ENCODE data around the gene PLB1.

The PLB1 gene

DNA sequence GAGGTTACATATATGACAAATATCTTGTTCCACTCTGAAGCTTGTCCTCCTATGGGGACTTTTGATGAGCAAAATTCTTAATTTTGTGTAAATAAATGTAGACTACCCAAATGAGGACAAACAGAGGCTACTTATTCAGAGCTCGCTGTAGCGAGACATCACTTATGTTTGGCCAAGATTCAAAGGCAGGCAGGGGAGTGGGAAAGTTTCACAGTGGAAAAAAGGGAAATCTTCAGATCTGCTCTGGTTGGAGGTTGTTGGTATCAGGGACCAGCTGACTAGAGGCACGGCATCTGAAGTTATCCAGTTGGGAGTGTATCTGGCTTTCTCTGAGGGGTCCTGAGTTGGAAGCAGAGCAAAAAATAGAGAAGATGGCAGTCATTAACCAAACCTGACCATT lies 1.3 kb downstream of the PLB1 start:
- no peak for DNase-seq (ENCODE audit: low read depth, low spot score)

DNA sequence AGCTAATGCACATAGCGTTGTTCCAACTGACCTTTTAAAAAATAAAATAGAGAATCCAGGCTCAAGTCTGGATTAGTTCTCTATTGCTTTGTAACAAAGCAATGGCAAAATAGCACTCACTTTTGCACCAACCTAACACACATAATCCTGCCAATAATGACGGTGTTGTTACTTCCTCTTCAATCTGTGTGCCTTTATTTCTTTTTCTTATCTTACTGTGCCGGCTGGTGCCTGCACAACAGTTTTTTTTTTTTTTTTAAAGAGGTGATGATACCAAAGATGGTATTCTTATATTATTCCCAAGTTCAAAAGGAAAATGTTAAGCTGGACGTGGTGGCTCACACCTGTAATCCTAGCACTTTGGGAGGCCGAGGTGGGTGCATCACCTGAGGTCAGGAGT lies 3.4 kb downstream of the PLB1 start:
- no peak for DNase-seq (ENCODE audit: low read depth, low spot score)

- no peak for DNase-seq (ENCODE audit: low read depth, low spot score)
These were observed 9.5 kb downstream of the PLB1 start for GRCh38 chr2:28505361-28505760.

DNA sequence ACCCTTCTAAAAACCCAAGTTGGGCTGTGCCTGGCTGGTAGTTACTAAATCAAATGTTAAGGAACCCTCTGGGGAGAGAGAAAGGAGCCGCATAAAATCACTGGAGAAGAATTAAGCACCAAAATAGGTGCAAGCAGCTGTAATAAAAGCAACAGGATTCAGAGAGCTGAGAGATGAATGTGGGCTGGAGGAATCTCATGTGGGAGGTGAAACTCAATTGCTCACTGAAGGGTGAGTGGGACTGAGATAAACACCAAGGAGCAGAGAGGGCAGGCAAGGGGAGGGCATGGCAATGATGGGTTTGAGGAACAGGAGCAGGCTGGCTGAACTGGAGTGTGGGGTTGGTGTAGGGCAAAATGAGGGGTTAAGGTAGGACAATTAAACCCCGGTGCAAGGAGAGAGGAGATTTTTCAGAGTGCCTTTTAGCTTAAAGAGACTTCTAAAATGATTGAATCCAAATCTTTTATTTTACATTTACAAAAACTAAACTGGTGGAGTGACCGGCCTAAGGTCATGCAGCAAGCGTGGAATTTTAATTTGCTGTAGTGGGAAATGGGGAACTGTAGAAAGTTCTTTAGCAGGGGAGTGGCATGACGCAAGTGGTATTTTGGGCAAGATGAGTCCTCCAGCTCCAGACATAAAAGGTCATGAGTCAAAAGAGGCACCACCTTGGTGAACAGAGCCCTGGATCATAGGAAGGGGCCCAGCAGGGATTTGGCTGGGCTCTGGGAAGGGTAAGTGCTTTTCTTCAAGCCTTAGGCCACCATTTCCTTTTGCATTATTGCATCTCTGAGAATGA lies 10.5 kb downstream of the PLB1 start:
- DNase-seq (ENCODE audit: low read depth, low spot score): no peak

DNA sequence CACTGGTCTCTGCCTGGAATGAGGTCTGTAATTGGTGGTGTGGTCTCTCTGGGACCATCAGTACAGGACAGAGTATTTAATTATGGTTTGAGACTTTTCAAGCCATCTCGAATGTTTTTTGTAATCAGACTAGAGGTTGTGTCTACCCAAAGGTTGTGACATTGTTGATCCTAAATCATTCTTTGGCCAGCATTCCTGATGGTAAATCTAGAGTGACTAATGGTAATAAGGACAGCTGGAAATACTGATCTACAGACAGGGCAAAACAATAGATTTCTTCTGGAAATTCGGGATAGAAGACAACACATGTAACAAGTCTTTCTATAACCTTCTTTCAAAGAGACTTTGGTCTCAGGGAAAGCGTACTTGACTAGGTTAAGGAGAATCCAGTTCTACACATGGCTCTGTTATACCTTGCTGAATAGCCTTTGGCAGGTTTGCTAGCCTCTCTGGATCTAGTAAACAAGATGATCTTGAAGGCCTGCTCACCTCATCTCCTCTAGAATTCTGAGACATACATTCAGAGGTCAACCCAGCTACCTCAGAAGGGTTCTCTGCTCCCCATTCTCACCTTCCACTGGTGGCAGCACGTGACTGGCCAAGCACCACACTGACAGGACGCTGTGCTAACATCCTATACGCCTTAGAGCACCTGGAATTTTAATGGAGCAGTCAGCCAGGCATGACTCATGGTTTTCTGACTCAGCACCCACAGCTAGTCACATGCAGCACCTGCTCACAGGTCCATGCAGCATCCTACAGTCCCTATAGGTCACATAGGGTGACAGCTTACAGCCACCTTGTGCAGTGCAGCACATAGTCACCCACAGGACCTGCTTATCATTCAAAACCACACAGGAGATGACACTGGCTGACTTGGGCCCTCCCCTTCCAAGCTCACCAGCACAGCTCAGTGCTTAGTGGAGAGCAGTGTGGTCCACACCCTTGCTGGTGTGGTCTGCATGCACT lies 12.2 kb downstream of the PLB1 start:
- DNase-seq (ENCODE audit: low read depth, low spot score): no peak

- DNase-seq (ENCODE audit: low read depth, low spot score): no peak
These were observed 13.5 kb downstream of the PLB1 start for GRCh38 chr2:28509361-28509760.

DNA sequence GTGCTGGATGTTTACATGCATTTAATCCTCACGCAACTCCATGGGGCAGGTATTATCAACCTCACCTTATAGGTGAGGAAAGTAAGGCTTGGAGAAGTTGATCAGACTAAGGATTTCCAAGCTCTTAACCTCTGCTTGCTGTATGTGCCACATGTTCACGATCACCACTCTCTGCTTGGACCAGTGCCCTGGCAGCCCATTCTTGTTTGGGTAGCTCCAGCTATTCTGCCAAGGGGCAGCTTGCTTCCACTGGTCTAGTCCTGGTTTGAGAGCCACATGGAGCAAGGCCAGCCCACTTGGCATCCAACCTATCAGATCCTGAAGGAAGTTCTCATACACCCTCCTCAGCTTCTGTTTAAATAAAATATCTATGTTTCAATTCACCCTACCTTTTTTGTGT lies 14.3 kb downstream of the PLB1 start:
- no peak for DNase-seq (ENCODE audit: low read depth, low spot score)

- no peak for DNase-seq (ENCODE audit: low read depth, low spot score)
These were observed 16.2 kb downstream of the PLB1 start for GRCh38 chr2:28511871-28512606.

DNA sequence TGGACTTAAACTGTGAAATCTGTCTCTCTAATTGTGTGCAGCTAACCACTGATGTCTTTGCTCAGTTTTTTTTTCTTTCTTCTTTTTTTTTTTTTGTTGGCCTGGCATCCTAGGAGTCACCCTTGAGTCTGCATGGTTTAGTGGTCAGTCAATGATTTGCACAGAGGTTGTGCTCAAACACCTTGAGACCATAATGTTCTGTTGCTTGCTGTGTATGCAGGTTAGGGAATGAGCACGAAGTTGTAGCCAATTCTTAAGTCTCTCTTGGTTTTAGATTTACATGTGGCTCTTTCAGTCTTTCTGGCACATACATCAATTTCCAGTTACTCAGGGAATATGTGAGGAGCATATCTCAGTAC lies 16.7 kb downstream of the PLB1 start:
- DNase-seq (ENCODE audit: low read depth, low spot score): no peak

GRCh38 chr2:28513097-28513496 lies 17.2 kb downstream of the PLB1 start:
- no peak for DNase-seq (ENCODE audit: low read depth, low spot score)

- no peak for DNase-seq (ENCODE audit: low read depth, low spot score)
These were observed 19.4 kb downstream of the PLB1 start for GRCh38 chr2:28515176-28515751.

GRCh38 chr2:28516430-28516829 lies 20.6 kb downstream of the PLB1 start:
- no peak for DNase-seq (ENCODE audit: low read depth, low spot score)

- DNase-seq (ENCODE audit: low read depth, low spot score): no peak
These were observed 21.1 kb downstream of the PLB1 start for GRCh38 chr2:28516950-28517349.

DNA sequence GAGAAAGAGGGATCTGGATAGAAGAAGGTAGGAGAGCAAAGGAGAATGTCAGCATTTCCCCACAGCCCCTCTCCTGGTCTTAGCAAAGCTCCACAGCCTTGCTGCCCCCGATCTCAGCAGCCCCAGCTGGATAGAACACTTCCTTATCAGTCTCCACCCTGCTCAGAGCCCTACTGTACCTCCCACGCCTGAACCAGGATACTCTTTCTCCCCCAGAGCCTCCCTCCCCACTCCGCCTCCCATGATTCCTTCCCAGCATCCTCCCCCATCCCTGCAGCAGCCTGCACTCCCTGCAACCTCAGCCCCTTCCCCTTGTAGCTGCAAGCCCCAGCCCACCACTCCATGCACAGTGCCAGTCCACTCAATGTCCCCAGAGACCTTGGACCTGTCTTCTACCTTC lies 25.8 kb downstream of the PLB1 start:
- DNase-seq (ENCODE audit: low read depth, low spot score): no peak

GRCh38 chr2:28522481-28522880 lies 26.6 kb downstream of the PLB1 start:
- no peak for DNase-seq (ENCODE audit: low read depth, low spot score)

- no peak for DNase-seq (ENCODE audit: low read depth, low spot score)
These were observed 28.0 kb downstream of the PLB1 start for GRCh38 chr2:28523902-28524301.

GRCh38 chr2:28525481-28525880 lies 29.6 kb downstream of the PLB1 start:
- DNase-seq (ENCODE audit: low read depth, low spot score): no peak

DNA sequence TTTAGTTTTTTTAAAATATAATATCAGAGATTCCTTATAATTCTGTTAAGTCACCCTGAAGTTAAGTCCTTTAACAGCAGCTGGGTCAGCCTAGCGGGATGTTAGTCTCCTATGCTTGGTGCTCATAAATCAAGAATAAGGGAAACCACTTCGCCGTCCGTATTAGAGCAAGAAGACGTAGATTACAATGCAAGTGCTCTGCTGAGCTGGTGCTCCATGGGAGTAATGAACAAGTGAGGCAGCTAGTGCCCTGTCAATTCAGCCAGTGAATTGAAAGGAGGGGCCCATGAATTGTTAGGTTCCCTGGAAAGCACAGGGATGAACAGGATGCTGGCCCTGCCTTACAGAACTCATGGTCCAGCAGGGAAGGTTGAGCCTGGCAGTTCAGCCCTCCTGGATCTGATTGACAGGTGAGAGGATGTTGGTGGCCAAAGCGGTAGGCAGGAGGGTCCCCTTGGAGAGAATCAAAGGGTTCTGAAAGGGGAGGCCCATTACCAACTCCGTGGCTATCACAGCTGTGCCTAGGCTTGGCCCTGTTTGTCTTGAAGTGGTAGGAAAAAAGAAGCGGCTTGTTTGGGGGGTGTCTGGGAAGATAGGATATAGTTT lies 30.8 kb downstream of the PLB1 start:
- DNase-seq (ENCODE audit: low read depth, low spot score): no peak

GRCh38 chr2:28527196-28527595 lies 31.3 kb downstream of the PLB1 start:
- DNase-seq (ENCODE audit: low read depth, low spot score): no peak

DNA sequence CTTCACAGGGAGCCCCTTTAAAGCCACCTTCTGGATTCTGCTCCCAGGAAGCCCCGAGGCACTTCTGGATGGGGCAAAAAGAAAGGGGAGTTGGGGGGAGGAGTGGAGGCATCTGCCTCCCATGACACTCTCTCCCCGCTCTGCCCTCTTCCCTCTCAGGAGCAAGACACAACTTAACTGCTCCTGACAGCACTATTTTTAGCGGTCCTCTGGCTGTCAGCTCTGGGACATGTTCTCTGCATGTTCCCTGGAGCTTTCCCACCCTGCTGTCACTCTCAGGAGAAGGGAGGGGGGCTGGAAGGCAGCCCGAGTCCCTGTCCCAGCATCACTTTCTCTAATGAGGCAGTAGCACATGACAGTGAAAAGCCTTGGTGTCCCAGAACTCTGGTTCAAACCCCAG lies 32.3 kb downstream of the PLB1 start:
- no peak for DNase-seq (ENCODE audit: low read depth, low spot score)

DNA sequence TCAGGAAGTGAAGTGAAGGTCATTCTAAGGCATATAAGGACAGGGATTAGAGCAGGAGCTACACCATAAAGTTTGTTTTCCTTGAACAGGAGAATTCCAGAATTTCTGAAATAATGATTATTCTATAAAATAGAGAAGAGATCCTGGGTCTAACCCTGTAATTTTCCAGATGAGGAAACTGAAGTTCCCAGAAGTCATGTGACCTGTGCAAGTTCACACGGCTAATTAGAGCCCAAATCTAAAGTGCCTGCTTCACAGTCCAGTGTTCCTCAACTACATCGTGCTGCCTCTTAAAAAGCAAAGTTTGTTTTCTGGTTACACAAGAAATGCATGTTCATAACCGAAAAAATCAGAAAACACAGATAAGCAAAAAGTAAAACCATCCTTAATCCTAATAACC lies 34.9 kb downstream of the PLB1 start:
- DNase-seq (ENCODE audit: low read depth, low spot score): no peak

Data from smooth muscle cell of the brain vasculature (primary cell).